ENCODE measurements around the gene FCN1.

The FCN1 gene

GRCh38 chr9:134937164-134937555 lies 19.4 kb upstream of the FCN1 start:
- DNase-seq (ENCODE audit: low read depth) = no peak

- no peak for DNase-seq (ENCODE audit: low read depth)
Observed at GRCh38 chr9:134936346-134937163, 18.8 kb upstream of the FCN1 start.

- no peak for DNase-seq (ENCODE audit: low read depth)
Observed at GRCh38 chr9:134935701-134936345, 18.1 kb upstream of the FCN1 start.

- DNase-seq (ENCODE audit: low read depth) = no peak
Observed at GRCh38 chr9:134935056-134935640, 17.4 kb upstream of the FCN1 start.

GRCh38 chr9:134933076-134933659 lies 15.5 kb upstream of the FCN1 start:
- no peak for DNase-seq (ENCODE audit: low read depth)

GRCh38 chr9:134932606-134933005 lies 14.9 kb upstream of the FCN1 start:
- no peak for DNase-seq (ENCODE audit: low read depth)

- no peak for DNase-seq (ENCODE audit: low read depth)
Observed at GRCh38 chr9:134932171-134932570, 14.5 kb upstream of the FCN1 start.

- no peak for DNase-seq (ENCODE audit: low read depth)
Observed at GRCh38 chr9:134930398-134930797, 12.7 kb upstream of the FCN1 start.

GRCh38 chr9:134929193-134930158 lies 11.8 kb upstream of the FCN1 start:
- no peak for DNase-seq (ENCODE audit: low read depth)

GRCh38 chr9:134928436-134929192 lies 10.9 kb upstream of the FCN1 start:
- DNase-seq (ENCODE audit: low read depth) = no peak

GRCh38 chr9:134925011-134925511 lies 7.3 kb upstream of the FCN1 start:
- no peak for DNase-seq (ENCODE audit: low read depth)

GRCh38 chr9:134923466-134923865 lies 5.8 kb upstream of the FCN1 start:
- DNase-seq (ENCODE audit: low read depth) = no peak

- DNase-seq (ENCODE audit: low read depth) = no peak
Observed at GRCh38 chr9:134922932-134923240, 5.2 kb upstream of the FCN1 start.

- DNase-seq (ENCODE audit: low read depth) = no peak
Observed at GRCh38 chr9:134922066-134922931, 4.6 kb upstream of the FCN1 start.

- DNase-seq (ENCODE audit: low read depth) = no peak
Observed at GRCh38 chr9:134919303-134919702, 1.6 kb upstream of the FCN1 start.

- DNase-seq (ENCODE audit: low read depth) = no peak
Observed at GRCh38 chr9:134918646-134919045, 934 bp upstream of the FCN1 start.

GRCh38 chr9:134916161-134916665 lies 1.5 kb downstream of the FCN1 start:
- DNase-seq (ENCODE audit: low read depth) = no peak

- no peak for DNase-seq (ENCODE audit: low read depth)
Observed at GRCh38 chr9:134915046-134915985, 2.4 kb downstream of the FCN1 start.

GRCh38 chr9:134914501-134914834 lies 3.2 kb downstream of the FCN1 start:
- no peak for DNase-seq (ENCODE audit: low read depth)

Measured in stimulated activated CD8-positive, alpha-beta memory T cell treated with anti-CD3 and anti-CD28 coated beads, Interleukin-4, amount 100 ng/mL, for 24 hours (primary cell).